Measurements from ENCODE around the gene GFER. TPM values are rescaled to one million over a fixed set of nuclear protein-coding genes. Genes with fewer than 3 reads are reported as not detected.
A peak's percentile ranks its signal among the peaks of the same experiment; 100 is the strongest.

The GFER gene
- total and polyA plus RNA-seq, 9 of the 15 experiments (the other 6 are each of a cell fraction or from before 2014, with no cell fraction given), result 4.3 to 53.7 (median 19.8) TPM

DNA sequence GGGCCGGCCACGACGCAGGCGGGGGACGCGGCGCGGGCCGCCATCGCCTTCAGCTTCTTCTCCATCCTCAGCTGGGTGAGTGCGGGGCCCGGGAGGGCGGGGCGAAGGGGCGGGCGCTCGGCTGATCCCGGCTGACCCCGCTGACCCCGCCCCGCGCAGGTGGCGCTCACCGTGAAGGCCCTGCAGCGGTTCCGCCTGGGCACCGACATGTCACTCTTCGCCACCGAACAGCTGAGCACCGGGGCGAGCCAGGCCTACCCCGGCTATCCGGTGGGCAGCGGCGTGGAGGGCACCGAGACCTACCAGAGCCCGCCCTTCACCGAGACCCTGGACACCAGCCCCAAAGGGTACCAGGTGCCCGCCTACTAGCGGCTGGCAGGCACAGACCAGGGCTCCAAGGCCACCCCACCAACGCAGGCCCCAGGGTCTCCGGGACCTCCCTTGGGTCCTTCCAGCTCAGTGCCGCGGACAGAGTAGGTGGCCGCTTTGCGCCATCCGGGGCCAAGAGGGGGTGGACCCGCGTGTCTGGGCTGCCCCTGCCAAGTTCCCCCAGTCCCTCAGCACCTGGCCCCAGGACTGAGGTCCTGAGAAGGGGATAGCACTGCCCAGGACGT lies 8.8 kb downstream of the GFER start (continued):
- TF ChIP-seq, protein P1, sequence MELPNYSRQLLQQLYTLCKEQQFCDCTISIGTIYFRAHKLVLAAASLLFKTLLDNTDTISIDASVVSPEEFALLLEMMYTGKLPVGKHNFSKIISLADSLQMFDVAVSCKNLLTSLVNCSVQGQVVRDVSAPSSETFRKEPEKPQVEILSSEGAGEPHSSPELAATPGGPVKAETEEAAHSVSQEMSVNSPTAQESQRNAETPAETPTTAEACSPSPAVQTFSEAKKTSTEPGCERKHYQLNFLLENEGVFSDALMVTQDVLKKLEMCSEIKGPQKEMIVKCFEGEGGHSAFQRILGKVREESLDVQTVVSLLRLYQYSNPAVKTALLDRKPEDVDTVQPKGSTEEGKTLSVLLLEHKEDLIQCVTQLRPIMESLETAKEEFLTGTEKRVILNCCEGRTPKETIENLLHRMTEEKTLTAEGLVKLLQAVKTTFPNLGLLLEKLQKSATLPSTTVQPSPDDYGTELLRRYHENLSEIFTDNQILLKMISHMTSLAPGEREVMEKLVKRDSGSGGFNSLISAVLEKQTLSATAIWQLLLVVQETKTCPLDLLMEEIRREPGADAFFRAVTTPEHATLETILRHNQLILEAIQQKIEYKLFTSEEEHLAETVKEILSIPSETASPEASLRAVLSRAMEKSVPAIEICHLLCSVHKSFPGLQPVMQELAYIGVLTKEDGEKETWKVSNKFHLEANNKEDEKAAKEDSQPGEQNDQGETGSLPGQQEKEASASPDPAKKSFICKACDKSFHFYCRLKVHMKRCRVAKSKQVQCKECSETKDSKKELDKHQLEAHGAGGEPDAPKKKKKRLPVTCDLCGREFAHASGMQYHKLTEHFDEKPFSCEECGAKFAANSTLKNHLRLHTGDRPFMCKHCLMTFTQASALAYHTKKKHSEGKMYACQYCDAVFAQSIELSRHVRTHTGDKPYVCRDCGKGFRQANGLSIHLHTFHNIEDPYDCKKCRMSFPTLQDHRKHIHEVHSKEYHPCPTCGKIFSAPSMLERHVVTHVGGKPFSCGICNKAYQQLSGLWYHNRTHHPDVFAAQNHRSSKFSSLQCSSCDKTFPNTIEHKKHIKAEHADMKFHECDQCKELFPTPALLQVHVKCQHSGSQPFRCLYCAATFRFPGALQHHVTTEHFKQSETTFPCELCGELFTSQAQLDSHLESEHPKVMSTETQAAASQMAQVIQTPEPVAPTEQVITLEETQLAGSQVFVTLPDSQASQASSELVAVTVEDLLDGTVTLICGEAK (IDR thresholded peaks at IDR 0.05), result 0 out of 2 replicates have a peak, but pooled peaks have one; percentile 30
- TF ChIP-seq, protein P1 (CRISPR knock-in tag; IDR thresholded peaks at IDR 0.05), result no peak
- TF ChIP-seq NR2C2 (CRISPR knock-in tag; IDR thresholded peaks at IDR 0.05), result no peak
- TF ChIP-seq NR2C2 (tag; IDR thresholded peaks at IDR 0.05), result peak; percentile 77; the same call in 1 of the 2 replicates
- TF ChIP-seq, protein P2, sequence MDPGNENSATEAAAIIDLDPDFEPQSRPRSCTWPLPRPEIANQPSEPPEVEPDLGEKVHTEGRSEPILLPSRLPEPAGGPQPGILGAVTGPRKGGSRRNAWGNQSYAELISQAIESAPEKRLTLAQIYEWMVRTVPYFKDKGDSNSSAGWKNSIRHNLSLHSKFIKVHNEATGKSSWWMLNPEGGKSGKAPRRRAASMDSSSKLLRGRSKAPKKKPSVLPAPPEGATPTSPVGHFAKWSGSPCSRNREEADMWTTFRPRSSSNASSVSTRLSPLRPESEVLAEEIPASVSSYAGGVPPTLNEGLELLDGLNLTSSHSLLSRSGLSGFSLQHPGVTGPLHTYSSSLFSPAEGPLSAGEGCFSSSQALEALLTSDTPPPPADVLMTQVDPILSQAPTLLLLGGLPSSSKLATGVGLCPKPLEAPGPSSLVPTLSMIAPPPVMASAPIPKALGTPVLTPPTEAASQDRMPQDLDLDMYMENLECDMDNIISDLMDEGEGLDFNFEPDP (CRISPR knock-in tag; IDR thresholded peaks at IDR 0.05), result no peak
- TF ChIP-seq ZNF561 (CRISPR knock-in tag; conservative IDR thresholded peaks at IDR 0.05), result no peak
- no peak for TF ChIP-seq ETV6 (IDR thresholded peaks at IDR 0.05; ENCODE audit: borderline replicate concordance in 1 of 2, low read depth in 2 of 2, low read length in 1 of 2)
- TF ChIP-seq ETV6 (CRISPR knock-in tag; IDR thresholded peaks at IDR 0.05; ENCODE audit: borderline replicate concordance), result no peak
- no peak for TF ChIP-seq ZSCAN32 (CRISPR knock-in tag; IDR thresholded peaks at IDR 0.05)
- no peak for TF ChIP-seq ZKSCAN3 (CRISPR knock-in tag; IDR thresholded peaks at IDR 0.05)
- no peak for TF ChIP-seq KDM5B (IDR thresholded peaks at IDR 0.05; ENCODE audit: insufficient replicate concordance, low read depth, low read length)
- no peak for TF ChIP-seq ZNF445 (CRISPR knock-in tag; IDR thresholded peaks at IDR 0.05; ENCODE audit: low read depth)
- TF ChIP-seq RBBP5 (IDR thresholded peaks at IDR 0.05; ENCODE audit: borderline replicate concordance, insufficient read depth, low read length, poor library complexity, severe bottlenecking), result peak; percentile 37
- TF ChIP-seq, protein P3, sequence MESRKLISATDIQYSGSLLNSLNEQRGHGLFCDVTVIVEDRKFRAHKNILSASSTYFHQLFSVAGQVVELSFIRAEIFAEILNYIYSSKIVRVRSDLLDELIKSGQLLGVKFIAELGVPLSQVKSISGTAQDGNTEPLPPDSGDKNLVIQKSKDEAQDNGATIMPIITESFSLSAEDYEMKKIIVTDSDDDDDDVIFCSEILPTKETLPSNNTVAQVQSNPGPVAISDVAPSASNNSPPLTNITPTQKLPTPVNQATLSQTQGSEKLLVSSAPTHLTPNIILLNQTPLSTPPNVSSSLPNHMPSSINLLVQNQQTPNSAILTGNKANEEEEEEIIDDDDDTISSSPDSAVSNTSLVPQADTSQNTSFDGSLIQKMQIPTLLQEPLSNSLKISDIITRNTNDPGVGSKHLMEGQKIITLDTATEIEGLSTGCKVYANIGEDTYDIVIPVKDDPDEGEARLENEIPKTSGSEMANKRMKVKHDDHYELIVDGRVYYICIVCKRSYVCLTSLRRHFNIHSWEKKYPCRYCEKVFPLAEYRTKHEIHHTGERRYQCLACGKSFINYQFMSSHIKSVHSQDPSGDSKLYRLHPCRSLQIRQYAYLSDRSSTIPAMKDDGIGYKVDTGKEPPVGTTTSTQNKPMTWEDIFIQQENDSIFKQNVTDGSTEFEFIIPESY (CRISPR knock-in tag; IDR thresholded peaks at IDR 0.05), result 0 out of 2 replicates have a peak, but pooled peaks have one; percentile 11
- no peak for TF ChIP-seq GTF2E2 (tag; IDR thresholded peaks at IDR 0.05)
